Measurements from ENCODE around the gene TMEM150C.

GRCh38 chr4:82610041-82610440, 48.3 kb upstream of the TMEM150C start:
- TF ChIP-seq CTCF (IDR thresholded peaks at IDR 0.05): no peak
- no peak for TF ChIP-seq POLR2A (IDR thresholded peaks at IDR 0.05)

Data from Peyer's patch (tissue), 4 donors.